Kidney glomerular epithelial cell (primary cell): ENCODE data around the gene NT5E.
"Not testable (repeated sequence)": the region's sequence is repeated elsewhere in the genome, so short reads cannot be mapped to it uniquely, and the experiment has no call there.

ENCODE experiments used
- DNase-seq: peaks from one replicate; lab custom pipeline; 2025; lab: John Stamatoyannopoulos, UW

Gene NT5E

GRCh38 chr6:85449818-85450759 is at the start of gene NT5E:
Gene NT5E (plus strand): TSS chr6:85450083. CDS start chr6:85450140, 57 bp downstream.
- peak; percentile 77 for DNase-seq

GRCh38 chr6:85400331-85400730 is 49.6 kb upstream of the NT5E start:
- no peak for DNase-seq

DNA sequence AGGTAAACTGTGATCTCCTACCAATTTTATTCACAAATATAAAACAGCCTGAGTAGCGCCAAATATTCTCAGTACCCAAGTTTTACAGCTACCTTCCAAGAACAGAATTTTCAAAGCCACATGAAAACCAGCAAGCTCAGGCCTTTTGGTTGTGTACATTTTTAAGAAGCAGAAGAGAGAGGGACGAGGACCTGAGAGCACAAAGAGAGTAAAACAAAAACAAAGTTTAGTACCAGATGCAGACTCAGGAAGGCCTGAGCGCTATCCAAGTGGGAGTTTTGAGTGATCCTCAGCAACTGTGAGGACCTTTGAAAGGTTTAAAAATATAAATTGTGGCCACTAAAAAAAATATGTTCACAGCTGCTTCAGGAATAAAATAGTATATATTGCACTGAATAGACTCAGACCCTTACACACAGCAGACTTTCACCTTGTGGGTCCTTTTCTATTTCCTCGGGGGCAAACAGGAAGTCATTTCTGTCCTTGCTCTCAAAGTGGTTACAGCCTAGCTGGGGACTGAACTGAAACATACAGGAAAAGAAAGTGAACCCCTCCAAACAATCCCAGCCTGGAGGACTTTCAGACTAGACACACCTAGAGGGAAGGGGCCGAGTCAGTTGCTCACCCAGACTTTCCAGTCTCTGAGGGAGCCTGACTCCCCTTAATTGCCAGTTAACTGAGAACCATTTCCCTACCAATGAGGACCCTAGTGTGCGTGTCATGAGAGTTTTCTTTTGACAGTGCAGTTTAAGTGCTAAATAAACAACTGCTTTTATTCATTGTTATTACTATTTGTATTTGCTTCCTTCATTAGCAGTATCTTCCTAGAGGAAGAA is 48.5 kb upstream of the NT5E start:
- DNase-seq = no peak

DNA sequence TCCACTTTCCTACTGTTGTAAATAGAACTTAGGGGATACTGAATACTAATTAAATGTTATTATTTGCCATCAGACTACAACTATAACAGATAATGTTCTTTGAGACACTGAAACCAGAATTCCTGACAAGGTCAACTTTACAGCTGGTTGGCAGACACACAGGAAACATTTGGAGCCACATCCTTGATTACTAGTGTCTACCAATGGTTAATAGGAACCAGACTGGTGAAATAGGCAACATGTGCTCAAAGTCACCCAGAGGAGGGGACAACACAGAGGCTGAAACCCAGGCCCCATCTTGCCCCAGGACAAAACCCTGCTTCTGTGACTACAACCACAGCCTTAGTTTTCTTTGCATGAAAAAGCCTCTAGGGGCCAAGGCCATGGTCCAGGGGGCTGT is 47.8 kb upstream of the NT5E start:
- DNase-seq = no peak

DNA sequence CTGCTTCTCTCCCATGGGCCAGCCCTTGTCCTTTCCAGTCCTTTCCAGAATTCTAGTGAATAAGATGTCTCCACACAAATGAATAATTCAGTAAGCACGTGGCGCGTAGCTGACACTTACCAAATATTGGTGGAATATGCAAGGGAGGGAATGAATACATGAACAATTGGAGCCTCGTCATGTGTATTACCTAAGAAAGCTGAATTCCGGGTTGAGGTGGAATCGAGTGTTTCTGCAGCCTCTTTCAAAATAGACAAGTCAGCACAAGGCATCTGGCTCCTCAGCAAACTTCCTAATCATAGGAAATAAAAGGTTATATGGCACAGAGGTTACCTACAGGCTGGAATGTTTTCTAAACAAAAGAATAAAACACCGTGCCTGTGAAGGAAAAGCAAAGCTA is 47.0 kb upstream of the NT5E start:
- DNase-seq = no peak

DNA sequence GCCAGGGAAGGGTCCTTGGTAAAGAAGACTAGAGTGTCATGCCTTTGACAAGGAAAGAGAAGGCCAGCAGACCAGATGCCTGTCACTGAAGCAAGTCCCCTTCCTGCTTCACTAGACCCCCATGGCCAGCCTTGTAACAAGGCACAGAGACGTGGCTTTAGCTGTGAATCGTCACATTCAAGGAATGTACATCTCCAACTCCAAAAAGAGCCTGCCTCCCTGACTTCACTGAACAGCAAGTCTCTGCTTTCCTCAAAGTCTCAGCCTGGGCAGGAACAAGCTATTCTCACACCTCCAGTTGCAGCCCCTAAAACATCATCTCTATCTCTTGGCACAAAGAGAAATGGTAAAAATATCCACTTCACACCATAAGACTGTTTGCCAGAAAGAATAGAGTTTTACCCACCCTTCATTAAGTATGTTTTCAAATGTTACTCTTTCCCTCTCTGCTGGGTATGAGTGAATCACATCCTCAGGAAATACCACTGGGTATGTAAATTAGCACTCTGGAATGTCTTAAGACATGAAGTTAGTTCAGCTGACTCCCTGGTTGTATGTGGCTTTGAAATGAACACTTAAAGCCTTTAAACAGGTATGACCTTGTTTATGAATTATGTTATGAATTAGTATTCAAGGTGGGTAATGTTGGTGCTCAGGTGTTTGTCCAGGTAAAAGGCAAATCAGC is 46.4 kb upstream of the NT5E start:
- peak; percentile 86 for DNase-seq

- not testable (repeated sequence) for DNase-seq
Observed at GRCh38 chr6:85404016-85404563, 45.8 kb upstream of the NT5E start.

DNA sequence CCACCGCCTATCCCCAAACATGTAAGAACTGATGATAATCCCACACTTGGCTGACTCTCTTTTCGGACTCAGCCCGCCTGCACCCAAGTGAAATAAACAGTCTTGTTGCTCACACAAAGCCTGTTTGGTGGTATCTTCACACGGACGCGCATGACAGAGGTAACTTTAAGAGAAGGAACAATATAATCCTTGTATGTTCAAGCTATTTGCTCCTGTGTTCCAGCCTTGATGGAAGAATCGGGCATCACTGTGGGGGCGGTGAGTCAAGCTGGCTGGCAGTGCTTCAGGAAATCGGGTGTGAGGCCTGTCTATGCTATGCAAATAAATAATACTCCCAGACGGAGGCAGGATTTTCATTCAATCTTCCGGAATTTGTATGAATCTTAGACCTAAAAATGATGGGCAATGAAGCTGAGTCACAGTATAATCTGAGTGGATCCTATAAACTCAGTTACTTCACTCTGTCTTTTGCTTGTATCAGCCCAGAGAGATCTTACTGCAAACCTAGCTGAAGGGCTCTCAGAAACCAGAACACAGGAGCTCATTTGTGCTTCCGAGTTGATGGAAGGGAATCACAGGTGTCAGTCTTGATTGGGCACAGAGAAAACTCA is 45.2 kb upstream of the NT5E start:
- peak; percentile 82 for DNase-seq

GRCh38 chr6:85405175-85405852 is 44.6 kb upstream of the NT5E start:
- peak; percentile 76 for DNase-seq

DNA sequence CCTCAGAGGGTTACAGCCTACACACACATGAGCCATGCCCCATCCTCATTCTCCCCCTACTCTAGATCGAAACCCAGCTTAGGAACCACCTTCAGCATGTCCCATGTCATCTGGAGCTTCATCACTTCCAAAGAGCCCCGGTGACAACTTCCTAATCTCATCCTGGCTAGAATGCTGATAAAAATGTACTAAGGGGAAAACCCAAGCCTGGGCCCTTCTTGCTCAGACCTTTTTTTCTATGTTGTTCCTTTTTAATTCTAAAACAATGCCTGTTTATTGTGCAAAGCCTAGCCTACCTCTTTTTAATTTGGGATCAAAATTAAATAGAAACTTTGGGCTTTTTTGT is 44.1 kb upstream of the NT5E start:
- DNase-seq = no peak

- DNase-seq = no peak
Observed at GRCh38 chr6:85406641-85407075, 43.2 kb upstream of the NT5E start.

- no peak for DNase-seq
Observed at GRCh38 chr6:85408039-85408438, 41.8 kb upstream of the NT5E start.

- DNase-seq = no peak
Observed at GRCh38 chr6:85412911-85413430, 36.9 kb upstream of the NT5E start.

GRCh38 chr6:85416049-85416448 is 33.8 kb upstream of the NT5E start:
- DNase-seq = no peak

DNA sequence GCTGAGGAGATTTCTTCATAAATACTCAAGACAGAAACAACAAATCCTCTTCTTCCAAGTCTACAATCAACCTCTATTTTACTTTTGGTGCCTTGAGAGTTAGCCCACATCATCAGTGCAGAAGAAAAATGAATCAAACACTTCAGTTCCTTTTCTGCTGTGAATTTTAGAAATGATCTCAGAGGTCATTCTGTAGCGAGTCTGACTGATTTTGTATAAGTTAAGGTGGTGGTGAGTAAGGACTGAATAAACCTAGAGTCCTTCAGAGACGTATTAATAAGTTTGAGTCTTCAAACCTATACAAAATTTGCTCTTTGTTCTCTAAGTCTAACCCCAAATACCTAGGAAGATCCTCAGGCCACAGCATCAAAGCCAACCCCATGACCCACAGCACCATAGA is 33.1 kb upstream of the NT5E start:
- DNase-seq = no peak

- DNase-seq = no peak
Observed at GRCh38 chr6:85417336-85417735, 32.5 kb upstream of the NT5E start.

DNA sequence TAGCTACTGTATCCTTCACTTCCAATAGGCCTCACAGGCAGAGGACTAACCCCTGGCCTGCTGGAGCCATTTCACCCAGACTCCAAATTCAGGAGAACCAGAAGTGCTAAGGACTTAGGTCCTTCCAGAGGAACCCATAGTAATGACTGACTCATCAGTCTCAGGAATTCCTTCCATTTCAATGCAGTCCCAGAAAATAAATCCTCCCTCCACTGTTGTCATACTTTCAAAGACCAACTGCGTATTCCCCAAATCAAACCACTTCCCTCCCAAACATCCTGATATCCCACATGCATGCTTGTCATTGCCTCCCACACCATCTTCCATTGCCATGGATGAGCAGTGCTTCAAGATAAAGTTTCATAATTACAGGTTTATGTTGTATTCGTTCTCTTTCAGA is 31.8 kb upstream of the NT5E start:
- no peak for DNase-seq

GRCh38 chr6:85419046-85419759 is 30.7 kb upstream of the NT5E start:
- no peak for DNase-seq

DNA sequence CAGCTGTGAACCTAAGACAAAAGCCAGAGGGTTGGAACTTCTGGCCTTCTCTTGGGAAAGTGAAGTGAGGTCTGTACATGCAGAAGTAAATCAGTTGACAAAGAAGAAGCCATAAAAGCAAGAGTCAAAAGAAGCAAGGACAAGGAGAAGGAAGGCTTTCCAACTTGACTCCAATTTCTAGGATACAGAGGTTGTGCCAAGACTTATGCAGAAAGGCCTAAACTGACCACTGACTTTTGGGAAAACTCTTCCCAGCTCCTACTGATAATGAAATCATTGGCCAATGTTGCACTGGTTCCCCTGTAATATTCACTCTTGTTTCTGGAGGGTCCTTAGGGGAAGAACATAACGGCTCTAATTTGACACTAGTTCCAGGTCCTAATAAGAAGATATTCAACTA is 29.3 kb upstream of the NT5E start:
- DNase-seq = no peak

- no peak for DNase-seq
Observed at GRCh38 chr6:85421181-85421580, 28.7 kb upstream of the NT5E start.
